Suppressor macrophage treated with lipopolysaccharide for 4 hours (primary cell): ENCODE results near the gene RARA.

ENCODE experiments used
- DNase-seq: peaks from one replicate; pipeline ENCODE4 v3.0.0-alpha.2; 2020

RARA gene

DNA sequence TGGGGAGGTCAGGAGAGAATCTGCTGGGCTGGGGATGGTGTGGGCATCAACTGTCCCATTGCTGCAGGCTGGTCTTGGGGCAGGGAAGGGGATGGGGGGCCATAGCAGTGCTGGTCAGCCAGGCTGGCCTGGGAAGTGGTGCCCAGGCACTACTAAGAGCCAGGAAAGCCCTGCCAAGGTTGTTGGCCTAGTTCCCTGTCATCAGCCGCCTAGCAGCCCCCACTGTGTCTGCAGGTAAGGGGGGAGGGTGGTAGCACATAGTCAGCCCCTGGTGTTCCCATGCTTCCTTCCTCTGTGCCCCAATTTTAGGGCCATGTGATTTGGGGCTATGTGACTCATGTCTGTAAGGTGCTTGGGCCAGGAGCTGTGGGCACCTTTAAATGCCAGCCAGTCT, 37.8 kb downstream of the RARA start:
- DNase-seq = no peak

- DNase-seq = no peak
Observed at GRCh38 chr17:40347319-40348135, 38.5 kb downstream of the RARA start.

DNA sequence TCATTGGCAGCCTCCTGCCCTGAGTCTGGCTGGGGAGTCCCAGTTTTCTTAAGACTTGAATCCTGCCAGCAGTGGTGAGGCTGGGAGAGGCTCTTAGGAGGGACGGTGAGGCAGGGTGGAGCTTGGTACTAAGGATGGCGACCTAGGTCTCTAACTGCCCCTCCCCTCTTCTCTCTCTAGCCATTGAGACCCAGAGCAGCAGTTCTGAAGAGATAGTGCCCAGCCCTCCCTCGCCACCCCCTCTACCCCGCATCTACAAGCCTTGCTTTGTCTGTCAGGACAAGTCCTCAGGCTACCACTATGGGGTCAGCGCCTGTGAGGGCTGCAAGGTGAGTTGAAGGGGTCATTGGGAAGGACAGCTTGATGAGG, 39.1 kb downstream of the RARA start:
- DNase-seq = no peak

GRCh38 chr17:40348562-40349476, 39.8 kb downstream of the RARA start:
- DNase-seq = no peak

- DNase-seq = no peak
Observed at GRCh38 chr17:40349477-40349894, 40.5 kb downstream of the RARA start.

DNA sequence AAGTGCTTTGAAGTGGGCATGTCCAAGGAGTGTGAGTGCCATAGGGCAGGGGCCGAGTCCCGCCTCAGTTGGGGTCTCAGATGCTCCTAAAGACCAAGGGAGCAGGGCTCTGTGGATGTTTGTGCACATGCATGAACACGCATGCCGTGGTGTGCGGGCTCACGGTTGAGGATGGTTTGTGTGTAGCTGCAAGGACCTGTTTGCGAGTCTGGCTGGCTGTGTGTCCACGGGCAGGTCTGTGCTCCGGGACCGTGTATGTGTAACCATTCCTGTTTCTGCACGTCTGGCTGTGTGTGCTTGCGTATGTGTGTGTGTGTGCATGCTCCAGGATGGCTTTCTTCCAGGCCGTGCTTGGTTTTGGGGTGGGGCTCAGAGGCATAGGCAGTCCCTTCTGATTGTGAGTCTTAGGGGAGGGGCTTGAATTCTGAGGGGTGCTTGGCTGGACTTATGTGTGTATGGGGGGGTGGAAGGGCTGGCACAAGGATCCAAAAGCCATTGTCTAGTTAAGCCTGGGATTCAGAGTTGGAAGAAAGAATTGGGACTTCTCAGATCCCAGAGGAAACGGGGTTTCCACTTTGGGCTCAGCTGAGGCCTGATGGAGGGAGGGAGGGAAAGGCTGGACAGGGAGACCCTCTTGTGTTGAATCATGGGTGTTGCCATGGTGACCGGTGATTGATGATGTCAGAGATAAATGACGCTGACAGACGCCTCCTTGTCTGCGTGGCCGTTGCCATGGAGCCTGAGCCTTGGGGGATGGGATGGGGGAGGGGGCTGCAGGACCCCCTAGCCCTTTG, 41.1 kb downstream of the RARA start:
- no peak for DNase-seq

GRCh38 chr17:40350689-40351358, 41.8 kb downstream of the RARA start:
- DNase-seq = no peak

DNA sequence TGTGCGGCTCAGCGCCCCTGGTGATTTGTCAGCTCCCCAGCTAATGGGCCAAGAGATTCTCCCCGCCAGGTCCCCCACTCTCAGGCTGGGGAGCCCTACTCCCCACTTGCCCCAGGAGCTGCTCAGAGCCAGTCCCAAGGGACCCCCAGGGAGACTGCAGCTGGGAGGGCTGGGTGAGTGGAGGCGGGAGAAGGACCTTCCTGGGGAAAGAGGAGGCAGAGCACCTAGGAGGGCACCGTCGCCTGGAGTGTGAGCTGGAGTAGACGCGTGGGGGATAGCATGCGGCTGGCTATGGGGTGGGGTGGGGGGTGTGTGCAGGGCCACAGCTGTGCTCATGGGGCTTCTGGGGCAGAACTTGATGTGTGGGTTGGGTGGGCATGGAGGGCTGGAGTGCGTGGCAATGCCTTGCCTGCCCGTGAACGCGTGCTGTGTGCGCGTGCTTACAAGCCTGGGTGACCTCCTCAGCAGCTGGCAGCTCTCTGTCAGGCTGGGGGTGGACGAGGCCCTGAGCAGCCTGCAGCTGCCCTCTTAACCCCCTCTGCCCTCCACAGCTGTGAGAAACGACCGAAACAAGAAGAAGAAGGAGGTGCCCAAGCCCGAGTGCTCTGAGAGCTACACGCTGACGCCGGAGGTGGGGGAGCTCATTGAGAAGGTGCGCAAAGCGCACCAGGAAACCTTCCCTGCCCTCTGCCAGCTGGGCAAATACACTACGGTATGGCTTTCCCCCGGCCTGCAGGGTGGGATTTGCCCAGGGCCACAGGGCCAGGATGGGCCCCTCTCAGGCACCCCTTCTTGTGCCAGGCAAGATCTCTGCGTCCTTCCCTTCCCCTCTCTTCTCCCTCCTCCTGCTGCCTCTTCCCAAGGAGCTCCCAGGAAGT, 42.6 kb downstream of the RARA start:
- DNase-seq = no peak

DNA sequence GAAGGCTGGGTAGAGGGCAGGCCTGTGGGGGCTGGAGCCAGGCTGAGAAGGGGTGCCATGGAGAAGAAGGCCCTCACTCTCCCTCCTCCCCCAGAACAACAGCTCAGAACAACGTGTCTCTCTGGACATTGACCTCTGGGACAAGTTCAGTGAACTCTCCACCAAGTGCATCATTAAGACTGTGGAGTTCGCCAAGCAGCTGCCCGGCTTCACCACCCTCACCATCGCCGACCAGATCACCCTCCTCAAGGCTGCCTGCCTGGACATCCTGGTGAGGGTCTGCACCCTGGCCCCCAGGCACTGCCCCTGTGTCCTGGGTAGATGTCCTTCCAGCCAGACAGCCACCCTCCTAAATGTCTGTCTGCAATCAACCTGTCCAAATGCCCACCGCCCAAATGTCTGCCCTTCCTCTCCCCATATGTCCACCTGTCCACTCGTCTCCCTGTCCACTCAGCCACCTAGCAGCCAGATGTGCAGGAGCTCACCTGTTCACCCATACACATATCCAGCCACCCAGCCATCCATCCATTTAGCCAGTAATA, 43.3 kb downstream of the RARA start:
- no peak for DNase-seq

DNA sequence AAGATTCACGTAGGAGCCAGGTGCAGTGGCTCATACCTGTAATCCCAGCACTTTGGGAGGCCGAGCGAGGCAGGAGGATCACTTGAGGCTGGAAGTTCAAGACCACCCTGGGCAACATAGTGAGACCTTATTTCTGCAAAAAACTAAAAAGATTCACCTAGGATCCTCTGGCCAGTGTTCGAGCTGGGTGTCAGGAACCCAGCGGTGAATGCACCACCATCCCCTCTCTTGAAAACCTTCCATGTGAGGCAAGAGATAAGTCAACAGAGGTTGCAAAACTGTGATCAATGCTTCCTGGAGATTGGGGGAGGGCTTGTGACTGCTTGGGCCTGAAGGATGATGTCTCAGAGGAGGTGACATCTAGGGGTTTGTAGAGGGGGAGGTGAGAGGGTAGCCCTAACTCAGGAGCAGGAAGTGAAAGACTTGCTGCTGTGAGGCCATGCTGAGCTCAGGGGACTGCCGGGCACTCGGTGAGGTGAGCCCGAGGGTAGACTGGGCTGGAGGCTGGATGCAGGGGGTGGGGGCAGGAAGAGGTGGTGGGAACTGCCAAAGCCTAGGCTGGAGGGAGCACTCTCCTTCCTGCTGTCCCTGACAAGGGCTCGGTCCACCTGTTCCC, 43.9 kb downstream of the RARA start:
- DNase-seq = peak; percentile 60

- DNase-seq = no peak
Observed at GRCh38 chr17:40354221-40355122, 45.5 kb downstream of the RARA start.

DNA sequence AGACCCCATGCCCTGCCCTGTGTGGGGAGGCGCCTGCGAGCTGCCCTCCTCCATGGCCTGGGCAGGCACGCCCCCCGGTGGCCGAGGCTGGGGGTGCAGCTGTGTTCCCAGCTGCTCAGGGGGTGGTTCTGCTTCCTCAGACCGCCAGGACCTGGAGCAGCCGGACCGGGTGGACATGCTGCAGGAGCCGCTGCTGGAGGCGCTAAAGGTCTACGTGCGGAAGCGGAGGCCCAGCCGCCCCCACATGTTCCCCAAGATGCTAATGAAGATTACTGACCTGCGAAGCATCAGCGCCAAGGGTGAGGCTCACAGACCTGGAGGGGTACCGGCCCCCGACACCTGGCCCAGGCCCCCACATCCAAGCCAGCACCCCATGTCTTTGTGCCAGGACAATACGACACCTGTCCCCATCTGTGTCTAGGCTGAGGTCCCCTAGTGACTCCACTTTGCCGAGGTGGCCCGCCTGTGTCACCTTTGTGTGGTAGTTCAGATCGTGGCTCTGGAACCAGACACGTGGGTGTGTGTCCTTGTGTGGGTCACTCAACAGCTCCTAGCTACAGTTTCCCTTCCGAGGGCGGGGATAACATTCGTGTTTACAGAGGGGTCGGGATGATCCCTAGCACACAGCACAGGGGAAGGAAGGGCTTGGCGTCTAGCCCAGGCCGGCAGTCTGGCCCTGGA, 46.3 kb downstream of the RARA start:
- peak; percentile 78 for DNase-seq

GRCh38 chr17:40355804-40356758, 47.1 kb downstream of the RARA start:
- DNase-seq = no peak

DNA sequence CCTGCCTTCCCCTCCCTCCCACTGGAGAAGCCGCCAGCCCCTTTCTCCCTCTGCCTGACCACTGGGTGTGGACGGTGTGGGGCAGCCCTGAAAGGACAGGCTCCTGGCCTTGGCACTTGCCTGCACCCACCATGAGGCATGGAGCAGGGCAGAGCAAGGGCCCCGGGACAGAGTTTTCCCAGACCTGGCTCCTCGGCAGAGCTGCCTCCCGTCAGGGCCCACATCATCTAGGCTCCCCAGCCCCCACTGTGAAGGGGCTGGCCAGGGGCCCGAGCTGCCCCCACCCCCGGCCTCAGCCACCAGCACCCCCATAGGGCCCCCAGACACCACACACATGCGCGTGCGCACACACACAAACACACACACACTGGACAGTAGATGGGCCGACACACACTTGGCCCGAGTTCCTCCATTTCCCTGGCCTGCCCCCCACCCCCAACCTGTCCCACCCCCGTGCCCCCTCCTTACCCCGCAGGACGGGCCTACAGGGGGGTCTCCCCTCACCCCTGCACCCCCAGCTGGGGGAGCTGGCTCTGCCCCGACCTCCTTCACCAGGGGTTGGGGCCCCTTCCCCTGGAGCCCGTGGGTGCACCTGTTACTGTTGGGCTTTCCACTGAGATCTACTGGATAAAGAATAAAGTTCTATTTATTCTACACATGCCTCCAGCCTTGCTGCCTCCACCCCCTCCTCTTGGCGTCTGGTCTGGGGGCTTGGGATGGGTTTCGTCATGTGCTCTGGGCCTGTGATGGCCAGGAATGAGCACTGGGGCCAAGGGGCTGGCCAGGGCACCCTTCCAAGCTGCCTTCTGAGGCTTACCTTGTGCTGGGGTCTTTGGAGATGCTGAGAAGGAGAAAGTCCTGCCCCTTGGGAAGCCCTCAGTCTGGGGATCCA, 48.3 kb downstream of the RARA start:
- DNase-seq = no peak

GRCh38 chr17:40358323-40359038, 49.5 kb downstream of the RARA start:
- peak; percentile 95 for DNase-seq

DNA sequence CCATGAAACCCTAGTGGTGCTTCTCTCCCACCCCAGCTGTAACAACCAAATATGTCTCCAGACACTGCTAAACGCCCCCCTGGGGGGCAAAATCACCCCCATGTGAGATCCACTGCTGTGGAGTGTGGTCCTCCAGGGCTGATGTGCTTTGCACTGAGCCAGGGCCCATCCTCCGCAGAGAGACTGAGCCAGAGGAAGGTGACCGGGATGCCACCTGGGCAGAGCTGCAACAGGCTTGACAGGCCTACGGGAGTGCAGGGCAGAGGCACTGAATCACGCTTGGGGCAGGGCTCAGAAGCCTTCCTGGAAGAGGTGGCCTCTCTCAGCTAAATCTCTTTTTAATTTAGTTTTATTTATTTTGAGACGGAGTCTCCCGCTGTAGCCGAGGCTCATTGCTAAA, 51.1 kb downstream of the RARA start:
- DNase-seq = no peak
